Pulmonary artery endothelial cell (primary cell): ENCODE results near the gene RIC3. TPM values are rescaled to one million over a fixed set of nuclear protein-coding genes. Genes with fewer than 3 reads are reported as not detected.
"Not testable (repeated sequence)": the region's sequence is repeated elsewhere in the genome, so short reads cannot be mapped to it uniquely, and the experiment has no call there.

Source experiments
- DNase-seq: peaks from one replicate; pipeline ENCODE4 v3.0.0-alpha.2; 2011; ENCODE audit warnings: low read depth, low spot score
- total RNA-seq: library from RNA; depleted of rRNA; stranded (reverse); fragments of >200 nt; gene quantifications from 2 replicates; pipeline ENCODE4 v1.2.3, GENCODE V29; 2014

The RIC3 gene
- total RNA-seq, 1 donor from 2014 or later = under 0.01 TPM

- no peak for DNase-seq
Observed at GRCh38 chr11:8190431-8190830, 21.6 kb upstream of the RIC3 start.

DNA sequence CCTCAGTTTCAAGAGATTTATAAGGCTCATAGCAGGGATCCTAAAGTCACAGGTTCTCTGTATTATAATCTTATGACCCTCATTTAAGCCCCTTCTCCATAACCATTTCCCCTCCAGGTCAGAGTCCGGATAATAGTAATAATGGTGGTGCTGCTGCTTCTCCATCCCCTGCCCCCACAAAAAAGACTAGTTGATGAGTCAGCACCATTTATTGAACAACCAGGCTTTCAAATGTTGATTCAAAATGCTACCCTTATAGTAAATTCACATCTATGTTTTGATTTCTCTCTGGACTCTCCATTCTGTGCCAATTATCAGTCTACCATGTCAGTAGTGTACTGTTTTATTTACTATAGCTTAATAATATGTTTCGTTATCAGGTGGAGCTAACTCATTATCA is 17.6 kb upstream of the RIC3 start:
- DNase-seq = no peak

GRCh38 chr11:8183111-8183510 is 14.3 kb upstream of the RIC3 start:
- DNase-seq = no peak

DNA sequence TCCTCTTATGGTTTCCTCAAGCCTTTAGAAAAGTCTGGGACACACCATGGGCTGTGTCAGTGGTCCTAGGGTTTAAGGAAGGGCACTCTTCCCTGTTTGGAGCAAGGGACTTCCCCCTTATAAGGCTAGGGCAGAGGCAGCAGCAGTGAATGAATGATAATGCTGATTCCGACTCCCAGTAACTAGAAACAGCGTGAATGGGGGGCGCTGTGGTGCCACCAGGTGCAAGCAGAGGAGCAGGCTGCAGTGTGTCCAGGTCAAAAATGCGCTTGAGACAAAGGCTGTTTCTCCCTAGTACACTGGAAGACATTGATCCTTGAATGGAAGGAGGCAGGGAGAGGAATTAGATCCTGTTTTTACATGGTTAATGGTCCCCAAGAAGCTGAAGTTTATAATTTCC is 11.6 kb upstream of the RIC3 start:
- DNase-seq = no peak

DNA sequence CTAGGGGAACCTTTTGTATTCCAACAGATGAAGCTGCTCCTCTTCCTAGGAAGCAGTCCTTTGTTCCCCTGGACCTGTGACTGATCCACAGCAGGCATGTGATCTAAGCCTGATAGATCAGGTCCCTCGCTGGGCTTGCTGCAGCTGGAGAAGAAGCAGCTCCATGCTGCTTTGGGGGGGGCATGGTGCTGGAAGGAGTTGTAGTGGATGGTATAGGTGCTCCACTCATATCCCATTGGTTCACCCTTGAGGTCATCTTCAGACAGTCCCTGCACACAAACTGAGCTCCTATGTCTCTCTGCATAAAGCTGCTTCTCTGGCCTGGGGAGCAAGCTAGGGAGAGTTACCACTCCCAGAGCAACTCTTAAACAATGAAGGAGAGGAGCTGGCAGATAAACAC is 9.5 kb upstream of the RIC3 start:
- DNase-seq = no peak

- DNase-seq = no peak
Observed at GRCh38 chr11:8177136-8177535, 8.3 kb upstream of the RIC3 start.

GRCh38 chr11:8167796-8168195 is 1.0 kb downstream of the RIC3 start:
- no peak for DNase-seq

DNA sequence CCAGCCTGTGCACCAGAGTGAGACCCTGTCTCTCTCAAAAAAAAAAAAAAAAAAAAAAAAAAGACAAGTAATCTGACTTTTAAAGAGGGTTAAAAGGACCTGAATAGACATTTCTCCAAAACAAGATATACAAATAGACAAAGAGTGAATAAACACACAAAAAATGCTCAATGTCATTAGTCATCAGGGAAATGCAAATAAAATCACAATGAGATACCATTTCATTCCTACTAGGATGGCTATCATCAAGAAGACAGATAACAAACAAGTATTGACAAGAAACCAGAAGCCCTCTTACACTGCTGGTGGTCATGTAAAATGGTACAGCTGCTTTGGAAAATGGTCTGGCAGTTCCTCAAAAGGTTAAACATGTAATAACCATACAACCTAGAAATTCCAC is 4.1 kb downstream of the RIC3 start:
- DNase-seq = no peak

DNA sequence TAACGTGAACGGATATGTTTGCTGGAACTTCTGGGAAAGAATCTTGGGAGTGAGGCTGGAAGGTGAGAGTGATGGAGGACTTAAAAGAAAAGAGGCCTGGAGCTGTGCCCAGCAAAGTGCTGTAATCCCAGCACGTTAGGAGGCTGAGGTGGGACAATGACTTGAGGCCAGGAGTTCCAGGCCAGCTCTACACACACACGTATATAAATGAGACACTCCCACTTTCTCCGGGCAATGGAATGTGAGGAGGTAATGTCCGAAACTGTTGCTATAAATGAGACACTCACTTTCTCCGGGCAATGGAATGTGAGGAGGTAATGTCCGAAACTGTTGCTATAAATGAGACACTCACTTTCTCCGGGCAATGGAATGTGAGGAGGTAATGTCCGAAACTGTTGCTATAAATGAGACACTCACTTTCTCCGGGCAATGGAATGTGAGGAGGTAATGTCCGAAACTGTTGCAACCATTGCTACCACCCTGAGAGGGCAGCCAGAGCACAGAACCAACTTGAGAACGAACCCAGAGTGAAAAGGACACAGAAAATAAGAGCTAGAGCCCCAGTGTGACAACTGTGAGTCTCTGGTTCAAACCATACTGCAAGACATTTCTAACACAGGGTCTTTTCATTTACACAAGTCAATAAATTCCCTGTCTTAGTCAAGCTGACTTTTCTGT is 7.1 kb downstream of the RIC3 start:
- not testable (repeated sequence) for DNase-seq

- no peak for DNase-seq
Observed at GRCh38 chr11:8156877-8157276, 11.9 kb downstream of the RIC3 start.

DNA sequence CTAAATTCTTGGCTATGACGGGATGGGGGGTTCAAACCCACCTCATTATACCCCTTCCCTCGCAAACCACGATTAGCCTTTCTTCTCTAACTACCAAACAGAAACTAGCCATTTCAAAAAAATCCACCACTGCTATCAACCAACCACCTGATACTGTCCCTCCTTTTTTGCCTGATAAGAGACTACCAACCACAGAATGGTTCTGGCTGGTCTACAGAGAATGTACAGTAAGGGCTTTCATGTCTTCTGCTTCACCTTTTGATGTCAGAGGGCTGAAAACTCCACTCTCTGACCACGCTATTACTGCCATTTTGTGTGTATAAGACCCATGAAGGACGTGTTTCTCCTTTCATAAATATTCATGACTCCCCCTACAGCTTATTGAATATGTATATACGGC is 19.1 kb downstream of the RIC3 start:
- no peak for DNase-seq

GRCh38 chr11:8138526-8138925 is 30.3 kb downstream of the RIC3 start:
- DNase-seq = no peak

DNA sequence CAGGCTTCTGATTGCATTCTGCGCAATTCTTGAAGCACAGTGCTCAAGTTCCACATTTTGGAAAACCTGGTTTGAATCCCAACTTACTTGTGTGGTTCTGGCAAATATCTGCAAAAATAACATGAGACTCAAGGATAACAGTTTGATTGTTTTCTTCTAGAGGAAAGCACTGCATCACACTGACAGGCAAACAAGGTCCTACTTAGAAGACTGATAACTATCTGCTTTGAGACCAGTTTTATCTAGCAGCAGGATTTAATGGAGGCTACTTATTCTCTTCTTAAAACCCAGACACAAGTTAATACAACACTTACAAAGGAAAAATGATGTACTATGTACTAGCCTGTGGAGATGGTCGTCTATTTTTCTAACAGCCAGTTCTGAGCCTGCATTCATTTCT is 41.4 kb downstream of the RIC3 start:
- no peak for DNase-seq

DNA sequence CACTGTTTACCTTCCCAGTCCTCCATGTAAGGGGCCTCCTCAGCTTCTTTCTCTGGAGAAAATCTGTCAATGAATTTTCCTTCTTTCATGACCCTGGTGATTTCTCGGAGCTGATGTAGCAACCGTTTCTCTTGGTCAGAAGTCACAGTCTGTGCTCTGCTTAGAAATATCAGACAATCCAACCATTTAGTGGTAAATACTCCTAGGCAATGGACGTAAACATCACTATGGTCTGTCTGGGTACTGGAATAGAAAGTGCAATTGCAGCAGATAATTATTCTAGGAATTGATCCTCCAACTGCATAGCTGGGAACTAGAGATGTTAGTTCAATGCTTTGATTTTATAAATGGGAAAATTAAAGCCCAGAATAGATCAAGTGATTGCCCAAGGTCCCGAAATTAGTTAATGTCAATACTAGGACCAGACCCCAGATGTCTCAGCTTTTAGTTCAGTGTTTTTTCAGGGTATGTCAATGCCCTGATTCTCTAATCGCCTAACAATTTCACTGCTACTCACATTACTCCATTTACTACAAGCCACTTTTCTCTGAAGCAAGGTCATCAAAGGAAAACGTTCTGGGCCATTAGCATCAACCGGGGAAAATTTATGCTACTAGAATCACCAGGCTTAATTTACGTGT is 42.1 kb downstream of the RIC3 start:
- DNase-seq = no peak

DNA sequence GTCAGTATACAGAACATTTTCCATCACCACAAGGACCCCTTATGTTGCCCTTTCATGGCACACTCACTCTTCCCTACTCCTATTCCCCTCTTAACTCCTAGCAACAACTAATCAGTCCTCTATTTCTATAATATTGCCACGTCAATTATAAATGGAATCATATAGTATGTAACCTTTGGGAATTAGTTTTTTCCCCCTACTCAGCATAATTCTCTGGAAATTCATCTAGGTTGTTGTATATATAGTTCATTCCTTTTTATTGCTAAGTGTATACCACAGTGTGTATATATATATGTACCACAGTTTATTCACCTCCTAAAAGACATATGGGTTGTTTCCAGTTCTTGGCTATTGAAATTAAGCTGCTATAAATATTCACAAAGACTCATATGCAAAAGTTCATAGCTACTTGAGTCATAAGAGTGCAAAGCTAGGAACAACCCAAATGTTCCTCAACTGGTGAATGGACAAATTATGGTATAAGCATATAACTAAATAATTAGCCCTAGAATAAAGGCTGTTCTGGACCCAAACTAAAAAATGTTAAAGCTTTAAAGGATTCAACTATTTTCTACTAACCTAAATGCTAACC is 46.6 kb downstream of the RIC3 start:
- DNase-seq = no peak

DNA sequence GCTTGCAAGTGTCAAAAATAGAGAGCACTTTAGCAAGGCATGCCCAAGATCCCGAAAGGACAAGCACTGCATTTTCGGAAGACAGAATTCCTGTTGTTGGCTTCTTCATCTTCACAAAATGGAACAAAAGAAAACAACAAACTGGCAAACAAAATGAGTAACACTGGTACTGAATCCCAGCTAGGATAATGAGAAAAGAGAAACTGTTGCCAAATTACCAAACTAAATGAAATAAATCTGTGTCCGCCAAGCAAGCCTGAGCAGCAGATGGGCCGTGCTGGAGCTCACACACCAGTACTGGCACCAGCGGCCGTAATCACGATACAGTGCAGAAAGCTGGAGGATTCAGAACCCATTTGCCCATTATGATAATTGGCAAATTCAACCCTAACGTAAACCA is 57.2 kb downstream of the RIC3 start:
- no peak for DNase-seq

DNA sequence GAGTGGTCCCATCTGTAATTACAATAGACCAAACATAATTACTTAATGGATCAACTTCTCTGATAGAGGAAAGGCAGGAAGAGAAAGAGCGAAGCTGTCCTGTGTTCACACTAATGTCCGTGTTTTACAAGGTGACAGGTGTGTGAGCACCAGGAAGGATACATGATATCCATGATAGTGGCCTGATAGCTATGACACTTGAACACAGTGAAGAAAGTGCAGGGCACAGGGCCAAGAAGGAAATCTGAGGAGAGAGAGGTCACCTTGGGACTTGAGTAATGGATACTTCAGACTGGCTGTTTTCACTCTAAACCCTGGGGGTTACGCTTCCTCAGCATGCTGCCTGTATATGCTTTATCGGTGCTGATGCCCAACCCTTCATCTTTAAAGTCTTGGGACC is 58.4 kb downstream of the RIC3 start:
- no peak for DNase-seq

DNA sequence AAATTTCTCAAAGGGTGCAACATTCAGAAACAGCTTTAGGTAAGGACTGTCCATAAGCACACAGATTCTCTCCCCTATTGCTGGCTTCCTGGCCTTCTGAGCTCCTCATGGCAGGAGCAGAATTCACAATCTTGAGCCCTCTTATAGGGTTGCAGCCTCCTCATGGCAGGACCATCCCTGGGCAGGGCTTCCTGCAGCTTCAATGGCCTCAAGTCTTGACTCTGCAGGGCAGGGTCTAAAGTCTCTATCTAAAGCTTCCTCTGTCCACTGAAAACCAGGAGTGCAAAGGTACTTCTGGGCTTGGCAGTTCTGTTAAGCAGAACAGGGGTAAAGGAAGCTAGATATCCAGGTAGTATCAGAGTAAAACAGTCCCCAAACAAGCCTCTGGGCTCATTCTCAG is 59.1 kb downstream of the RIC3 start:
- DNase-seq = no peak

DNA sequence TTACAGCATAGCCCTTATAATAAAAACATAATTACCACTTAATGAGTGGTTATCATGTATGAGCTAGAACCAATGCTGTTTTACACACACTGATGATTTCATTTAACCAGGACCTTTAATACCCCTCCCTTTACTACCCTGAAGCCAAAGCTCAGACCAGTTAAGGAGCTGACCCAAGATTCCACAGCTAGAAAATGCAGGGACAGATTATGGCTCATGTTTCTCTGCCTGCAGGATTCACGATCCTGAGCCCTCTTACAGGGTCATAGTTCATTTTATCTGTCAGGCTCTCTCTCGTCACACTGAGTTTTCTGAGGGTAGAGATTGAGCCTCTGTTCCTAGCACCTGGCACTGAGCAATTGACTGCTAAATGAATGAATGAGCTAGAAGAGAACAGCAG is 60.4 kb downstream of the RIC3 start:
- no peak for DNase-seq

- DNase-seq = no peak
Observed at GRCh38 chr11:8107642-8108041, 61.2 kb downstream of the RIC3 start.

DNA sequence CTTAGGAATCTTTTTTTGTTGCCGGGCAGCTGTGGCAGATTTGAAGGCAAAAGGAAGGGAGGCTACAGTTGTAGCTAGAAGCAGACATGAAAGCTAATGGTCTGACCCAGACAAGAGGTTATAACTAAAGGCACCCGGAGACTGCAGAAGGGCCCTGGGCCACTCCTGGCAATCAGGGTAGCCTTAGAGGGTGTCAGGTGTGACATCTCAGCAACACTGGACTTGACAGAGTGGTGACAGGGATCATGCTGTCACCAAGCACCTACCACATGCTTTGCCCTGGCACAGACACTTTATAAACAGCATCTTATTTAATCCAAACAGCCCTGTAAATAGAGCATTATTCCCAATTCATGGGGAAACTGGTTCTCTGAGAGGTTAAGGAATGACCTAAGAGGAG is 62.1 kb downstream of the RIC3 start:
- no peak for DNase-seq

GRCh38 chr11:8105666-8106065 is 63.2 kb downstream of the RIC3 start:
- DNase-seq = no peak

DNA sequence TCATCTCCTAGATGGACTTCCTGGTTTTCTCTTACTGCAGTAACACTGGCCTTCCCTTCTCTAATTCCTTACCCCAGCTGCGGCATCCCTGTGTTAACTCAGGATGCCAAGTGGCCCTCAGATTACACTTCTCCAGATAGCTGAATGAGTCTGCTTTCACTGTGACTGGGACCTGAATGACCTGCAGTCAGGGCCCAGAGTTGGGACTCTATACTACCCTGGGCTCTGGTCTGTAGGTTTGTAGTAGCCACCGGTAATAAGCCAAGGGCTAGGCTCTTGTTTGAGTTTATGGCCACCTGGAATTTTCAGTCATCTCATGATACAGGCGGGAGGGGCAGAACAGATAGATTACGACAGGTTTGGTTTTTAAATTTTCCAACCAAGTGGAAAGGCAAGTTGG is 63.7 kb downstream of the RIC3 start:
- DNase-seq = no peak
